Liver (tissue), 9 donors: ENCODE results near the gene TBX2. TPM values are rescaled to one million over a fixed set of nuclear protein-coding genes. Genes with fewer than 3 reads are reported as not detected.

Experiments used
- DNase-seq: peaks from one replicate; pipeline ENCODE4 v3.0.0-alpha.2; 2017; ENCODE audit warnings: low spot score
- H3K27ac ChIP-seq, 2 donors: one replicate each; pipeline ENCODE4 v1.7.0; 2013; ENCODE audit warnings: inconsistent platforms in 2 of 2, low read length in 2 of 2, control low read depth in 1 of 2, low read depth in 1 of 2, mild to moderate bottlenecking in 1 of 2
- H3K27me3 ChIP-seq, 4 donors: one replicate each; pipeline versions ENCODE4 v1.6.1 to v1.7.0; 2013; ENCODE audit warnings: low read length in 3 of 4, inconsistent platforms in 1 of 4, mild to moderate bottlenecking in 1 of 4, moderate library complexity in 1 of 4; ENCODE audit not compliant: control insufficient read depth in 4 of 4, insufficient read depth in 4 of 4
- H3K36me3 ChIP-seq, 4 donors: one replicate each; pipeline versions ENCODE4 v1.6.1 to v1.7.0; 2013; ENCODE audit warnings: low read length in 3 of 4, mild to moderate bottlenecking in 3 of 4, low read depth in 1 of 4, moderate library complexity in 1 of 4; ENCODE audit not compliant: control insufficient read depth in 4 of 4, insufficient read depth in 3 of 4
- H3K4me1 ChIP-seq, 4 donors: one replicate each; pipeline versions ENCODE4 v1.6.1 to v1.7.0; 2013; ENCODE audit warnings: low read length in 3 of 4, mild to moderate bottlenecking in 3 of 4, moderate library complexity in 1 of 4; ENCODE audit not compliant: control insufficient read depth in 4 of 4, insufficient read depth in 4 of 4
- H3K4me3 ChIP-seq, 3 donors: one replicate each; pipeline versions ENCODE4 v1.6.1 to v1.7.0; 2013; ENCODE audit warnings: low read length in 3 of 3, control low read depth in 1 of 3, low read depth in 1 of 3, mild to moderate bottlenecking in 1 of 3
- H3K9ac ChIP-seq, 2 donors: one replicate each; pipeline ENCODE4 v1.7.0; 2013; ENCODE audit warnings: low read length in 2 of 2, mild to moderate bottlenecking in 2 of 2, moderate library complexity in 2 of 2, control low read depth in 1 of 2, low read depth in 1 of 2
- H3K9me3 ChIP-seq, 4 donors: one replicate each; pipeline versions ENCODE4 v1.6.1 to v1.7.0; 2013; ENCODE audit warnings: low read length in 3 of 4; ENCODE audit not compliant: control insufficient read depth in 4 of 4
- FOXA1 ChIP-seq: IDR thresholded peaks from 2 replicates; pipeline ENCODE4 v1.6.1; 2016; ENCODE audit warnings: antibody characterized with exemption
- FOXA2 ChIP-seq: IDR thresholded peaks from 2 replicates; pipeline ENCODE4 v1.6.1; 2016; ENCODE audit warnings: antibody characterized with exemption
- HNF4A ChIP-seq, 2 donors: conservative IDR thresholded peaks; 2 replicates each; pipeline ENCODE4 v1.6.1; 2016; ENCODE audit warnings: antibody characterized with exemption in 2 of 2, mild to moderate bottlenecking in 2 of 2
- HNF4G ChIP-seq: IDR thresholded peaks from 2 replicates; pipeline ENCODE4 v1.6.1; 2016; ENCODE audit warnings: antibody characterized with exemption
- NR2F2 ChIP-seq: IDR thresholded peaks from 2 replicates; pipeline ENCODE4 v1.6.1; 2016; ENCODE audit warnings: antibody characterized with exemption
- RAD21 ChIP-seq, 2 donors: IDR thresholded peaks; 2 replicates each; pipeline ENCODE4 v1.6.1; 2016; ENCODE audit warnings: antibody characterized with exemption in 2 of 2, mild to moderate bottlenecking in 2 of 2
- REST ChIP-seq: IDR thresholded peaks from 2 replicates; pipeline ENCODE4 v1.6.1; 2016; ENCODE audit warnings: antibody characterized with exemption, mild to moderate bottlenecking
- RXRA ChIP-seq, 2 donors: IDR thresholded peaks; 2 replicates each; pipeline ENCODE4 v1.6.1; 2017 to 2018; ENCODE audit warnings: antibody characterized with exemption in 2 of 2, mild to moderate bottlenecking in 1 of 2
- SP1 ChIP-seq: IDR thresholded peaks from 2 replicates; pipeline ENCODE4 v1.6.1; 2018; ENCODE audit warnings: antibody characterized with exemption, mild to moderate bottlenecking
- TAF1 ChIP-seq: conservative IDR thresholded peaks from 2 replicates; pipeline ENCODE4 v1.6.1; 2016; ENCODE audit warnings: antibody characterized with exemption, mild to moderate bottlenecking
- YY1 ChIP-seq: IDR thresholded peaks from 2 replicates; pipeline ENCODE4 v1.6.1; 2016; ENCODE audit warnings: antibody characterized with exemption, mild to moderate bottlenecking
- WGBS: extraction: QIAGEN DNeasy Blood & Tissue Kit; methylation state at CpG from one replicate; pipeline ENCODE4 v1.1.7; 2013; 5-methylcytosine and 5-hydroxymethylcytosine counted together
- polyA plus RNA-seq, 2 donors: library from polyadenylated mRNA; stranded (reverse) in 1 of 2; unstranded in 1 of 2; fragments of 200-250 nt in 1 of 2; fragments of >200 nt in 1 of 2; fragmentation: Nextera tagmentation in 1 of 2; extraction: Ambion mirVana in 1 of 2; gene quantifications; one replicate each; pipeline versions ENCODE4 v1.2.1 to v1.2.3, GENCODE V29; 2013 to 2015
- total RNA-seq, 2 donors: library from RNA; depleted of rRNA; stranded (reverse); fragments of >200 nt; gene quantifications; one replicate each; pipeline ENCODE4 v1.2.3, GENCODE V29; 2014
- TF ChIP-seq, protein P1 (sequence below): IDR thresholded peaks from 2 replicates; pipeline ENCODE4 v1.6.1; 2016; ENCODE audit warnings: antibody characterized with exemption
- TF ChIP-seq, protein P2 (sequence below): IDR thresholded peaks from 2 replicates; pipeline ENCODE4 v1.6.1; 2016; ENCODE audit warnings: antibody characterized with exemption
- TF ChIP-seq, protein P3 (sequence below): IDR thresholded peaks from 2 replicates; pipeline ENCODE4 v1.6.1; 2016; ENCODE audit warnings: antibody characterized with exemption
- TF ChIP-seq, protein P4 (sequence below): fragments of 150-350 bp; IDR thresholded peaks from 2 replicates; pipeline ENCODE4 v1.5.1; 2017; ENCODE audit warnings: improper control_type of control experiment, low read depth, low read length; ENCODE audit not compliant: missing input control
- donor health status: healthy.
- donor health status: healthy.
- donor health status: healthy.
- donor health status: healthy.
- donor health status: healthy.

TBX2 gene
- total and polyA plus RNA-seq, 4 donors, result 0.85 to 3.1 (median 2.5) TPM

GRCh38 chr17:61366076-61366714 is 33.4 kb upstream of the TBX2 start:
- no peak for DNase-seq
- no peaks in the 10 kb centered on the region for H3K4me1 ChIP-seq
- H3K9me3 ChIP-seq, result no peaks in the 10 kb centered on the region
- TF ChIP-seq FOXA1, result no peak
- TF ChIP-seq NR2F2, result no peak
- no peak for TF ChIP-seq TAF1
- TF ChIP-seq YY1, result no peak
- TF ChIP-seq HNF4G, result no peak
- no peak for TF ChIP-seq FOXA2
- TF ChIP-seq, protein P1, sequence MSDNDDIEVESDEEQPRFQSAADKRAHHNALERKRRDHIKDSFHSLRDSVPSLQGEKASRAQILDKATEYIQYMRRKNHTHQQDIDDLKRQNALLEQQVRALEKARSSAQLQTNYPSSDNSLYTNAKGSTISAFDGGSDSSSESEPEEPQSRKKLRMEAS, result no peak
- 92% methylated on average over 8 of the region's 8 CpGs for WGBS
- H3K27me3 ChIP-seq, result no peaks in the 10 kb centered on the region
- H3K36me3 ChIP-seq, result no peaks in the 10 kb centered on the region
- no peak overlapping the region for H3K27ac ChIP-seq
- no peak overlapping the region for H3K9ac ChIP-seq
- H3K4me3 ChIP-seq, result no peak overlapping the region

DNA sequence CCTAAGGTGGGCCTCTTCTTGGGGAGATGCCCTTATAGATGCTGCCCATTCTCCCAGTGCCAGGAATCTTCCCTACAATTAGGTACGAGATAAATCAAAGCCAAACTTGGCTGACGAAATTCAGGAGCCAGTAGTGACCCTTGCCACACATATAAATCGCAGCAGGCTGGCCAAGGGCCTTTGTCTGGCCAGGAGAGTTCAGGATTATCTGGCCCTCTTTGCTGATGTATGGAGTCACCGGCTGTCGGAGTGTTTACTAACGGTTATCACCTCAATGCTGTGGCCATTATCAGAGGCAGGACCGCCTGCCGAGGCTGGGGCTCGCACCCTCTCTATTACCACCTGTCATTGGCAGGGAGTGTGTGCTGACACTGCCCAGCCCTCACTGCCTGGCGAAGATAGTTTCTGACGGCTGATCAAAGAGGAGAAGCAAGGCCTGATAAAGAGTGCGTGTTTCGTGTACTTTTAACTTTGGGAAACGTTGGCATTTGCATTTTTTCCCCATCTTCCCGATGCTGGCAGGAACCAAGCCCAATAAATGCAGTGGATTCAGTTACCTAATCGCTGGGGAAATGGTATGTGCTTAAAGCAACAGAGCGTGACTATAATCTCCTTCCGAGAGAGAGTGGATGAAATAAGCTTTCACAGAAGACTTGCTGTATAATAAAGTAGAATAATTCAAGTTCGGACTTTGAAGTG is 32.8 kb upstream of the TBX2 start:
- Histone ChIP-seq H3K36me3 (no peaks in the 10 kb centered on the region), H3K9me3 (no peaks in the 10 kb centered on the region), H3K4me3 (no peak overlapping the region), H3K4me1 (no peaks in the 10 kb centered on the region), H3K27ac (no peak overlapping the region), H3K27me3 (no peaks in the 10 kb centered on the region), H3K9ac (no peak overlapping the region)
- DNase-seq, result peak; percentile 39
- TF ChIP-seq, protein P2, sequence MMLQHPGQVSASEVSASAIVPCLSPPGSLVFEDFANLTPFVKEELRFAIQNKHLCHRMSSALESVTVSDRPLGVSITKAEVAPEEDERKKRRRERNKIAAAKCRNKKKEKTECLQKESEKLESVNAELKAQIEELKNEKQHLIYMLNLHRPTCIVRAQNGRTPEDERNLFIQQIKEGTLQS, result no peak
- TF ChIP-seq HNF4G (no peak), REST (no peak), SP1 (peak; percentile 68), RXRA (IDR thresholded peaks at IDR 0.05) (peak; percentile 49 to 50), HNF4A (conservative IDR thresholded peaks at IDR 0.05) (peak in 1 of 2 donors; percentile 31), RAD21 (IDR thresholded peaks at IDR 0.05) (no peak), TAF1 (no peak)
- TF ChIP-seq, protein P3, sequence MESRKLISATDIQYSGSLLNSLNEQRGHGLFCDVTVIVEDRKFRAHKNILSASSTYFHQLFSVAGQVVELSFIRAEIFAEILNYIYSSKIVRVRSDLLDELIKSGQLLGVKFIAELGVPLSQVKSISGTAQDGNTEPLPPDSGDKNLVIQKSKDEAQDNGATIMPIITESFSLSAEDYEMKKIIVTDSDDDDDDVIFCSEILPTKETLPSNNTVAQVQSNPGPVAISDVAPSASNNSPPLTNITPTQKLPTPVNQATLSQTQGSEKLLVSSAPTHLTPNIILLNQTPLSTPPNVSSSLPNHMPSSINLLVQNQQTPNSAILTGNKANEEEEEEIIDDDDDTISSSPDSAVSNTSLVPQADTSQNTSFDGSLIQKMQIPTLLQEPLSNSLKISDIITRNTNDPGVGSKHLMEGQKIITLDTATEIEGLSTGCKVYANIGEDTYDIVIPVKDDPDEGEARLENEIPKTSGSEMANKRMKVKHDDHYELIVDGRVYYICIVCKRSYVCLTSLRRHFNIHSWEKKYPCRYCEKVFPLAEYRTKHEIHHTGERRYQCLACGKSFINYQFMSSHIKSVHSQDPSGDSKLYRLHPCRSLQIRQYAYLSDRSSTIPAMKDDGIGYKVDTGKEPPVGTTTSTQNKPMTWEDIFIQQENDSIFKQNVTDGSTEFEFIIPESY, result no peak
- TF ChIP-seq, protein P4, sequence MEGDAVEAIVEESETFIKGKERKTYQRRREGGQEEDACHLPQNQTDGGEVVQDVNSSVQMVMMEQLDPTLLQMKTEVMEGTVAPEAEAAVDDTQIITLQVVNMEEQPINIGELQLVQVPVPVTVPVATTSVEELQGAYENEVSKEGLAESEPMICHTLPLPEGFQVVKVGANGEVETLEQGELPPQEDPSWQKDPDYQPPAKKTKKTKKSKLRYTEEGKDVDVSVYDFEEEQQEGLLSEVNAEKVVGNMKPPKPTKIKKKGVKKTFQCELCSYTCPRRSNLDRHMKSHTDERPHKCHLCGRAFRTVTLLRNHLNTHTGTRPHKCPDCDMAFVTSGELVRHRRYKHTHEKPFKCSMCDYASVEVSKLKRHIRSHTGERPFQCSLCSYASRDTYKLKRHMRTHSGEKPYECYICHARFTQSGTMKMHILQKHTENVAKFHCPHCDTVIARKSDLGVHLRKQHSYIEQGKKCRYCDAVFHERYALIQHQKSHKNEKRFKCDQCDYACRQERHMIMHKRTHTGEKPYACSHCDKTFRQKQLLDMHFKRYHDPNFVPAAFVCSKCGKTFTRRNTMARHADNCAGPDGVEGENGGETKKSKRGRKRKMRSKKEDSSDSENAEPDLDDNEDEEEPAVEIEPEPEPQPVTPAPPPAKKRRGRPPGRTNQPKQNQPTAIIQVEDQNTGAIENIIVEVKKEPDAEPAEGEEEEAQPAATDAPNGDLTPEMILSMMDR, result no peak
- TF ChIP-seq, protein P1, result no peak
- 71% methylated on average over 19 of the region's 19 CpGs for WGBS
